BJ (cell line): ENCODE results near the gene HJV. TPM values are rescaled to one million over a fixed set of nuclear protein-coding genes. Genes with fewer than 3 reads are reported as not detected.

Source experiments
- CTCF ChIA-PET: fragments of 350-600 bp; formaldehyde crosslinking; extraction: SDS; loops from one replicate; lab custom pipeline; 2021; ENCODE audit warnings: antibody characterized with exemption, inconsistent platforms; lab: Yijun Ruan, JAX
- POLR2A ChIA-PET: fragments of 300-600 bp; sonication (Branson Sonifier 250); formaldehyde crosslinking; extraction: SDS; loops from one replicate; lab custom pipeline; 2021; ENCODE audit warnings: antibody characterized with exemption; lab: Charles Lee
- DNase-seq: peaks from one replicate; pipeline ENCODE4 v3.0.0-alpha.2; 2011; ENCODE audit warnings: low read depth
- H3K27me3 ChIP-seq: 2 replicates; pipeline ENCODE4 v1.6.0; 2011; ENCODE audit warnings: low read length; ENCODE audit not compliant: control insufficient read depth, insufficient read depth
- H3K36me3 ChIP-seq: 2 replicates; pipeline ENCODE4 v1.5.1; 2011; ENCODE audit warnings: low read length; ENCODE audit not compliant: control insufficient read depth, insufficient read depth
- H3K4me3 ChIP-seq: 2 replicates; pipeline ENCODE4 v1.5.1; 2011; ENCODE audit warnings: low read depth, mild to moderate bottlenecking, control low read depth, low read length
- polyA plus RNA-seq: library from polyadenylated mRNA; depleted of rRNA; stranded (reverse); fragments of >200 nt; gene quantifications from 2 replicates; pipeline ENCODE4 v1.2.3, GENCODE V29; 2011
- TF ChIP-seq, protein P1 (sequence below): IDR thresholded peaks from 2 replicates; pipeline ENCODE4 v1.5.1; 2011; ENCODE audit warnings: low read depth, mild to moderate bottlenecking, control low read depth, inconsistent platforms, low read length, moderate library complexity; ENCODE audit not compliant: insufficient read depth

Gene HJV
- polyA plus RNA-seq, 1 experiment: not detected

DNA sequence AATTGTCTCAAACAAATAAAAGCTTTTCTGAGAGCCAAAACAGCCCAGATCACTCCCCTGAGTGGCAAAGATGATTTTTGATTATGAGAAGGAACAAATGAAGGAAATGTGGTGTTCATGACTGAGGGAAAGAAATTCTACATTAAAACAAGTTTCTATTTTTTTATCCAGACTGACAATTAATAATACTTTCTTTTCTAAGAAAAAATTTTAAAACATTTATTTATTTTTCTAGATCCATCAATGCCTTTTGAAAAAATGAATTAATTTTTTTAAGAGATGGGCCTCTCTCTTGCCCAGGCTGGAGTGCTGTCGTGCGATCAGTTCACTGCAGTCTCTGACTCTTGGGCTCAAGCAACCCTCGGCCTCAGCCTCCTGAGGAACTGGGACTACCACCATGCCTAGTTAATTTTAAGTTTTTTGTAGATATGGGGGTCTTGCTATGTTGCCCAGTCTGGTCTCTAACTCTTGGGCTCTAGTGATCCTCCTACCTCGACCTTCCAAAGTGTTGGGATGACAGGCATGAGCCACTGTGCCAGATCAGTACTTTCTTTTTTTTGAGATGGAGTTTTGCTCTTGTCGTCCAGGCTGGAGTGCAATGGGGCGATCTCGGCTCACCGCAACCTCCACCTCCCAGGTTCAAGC is 13.9 kb downstream of the HJV start:
- TF ChIP-seq, protein P1, sequence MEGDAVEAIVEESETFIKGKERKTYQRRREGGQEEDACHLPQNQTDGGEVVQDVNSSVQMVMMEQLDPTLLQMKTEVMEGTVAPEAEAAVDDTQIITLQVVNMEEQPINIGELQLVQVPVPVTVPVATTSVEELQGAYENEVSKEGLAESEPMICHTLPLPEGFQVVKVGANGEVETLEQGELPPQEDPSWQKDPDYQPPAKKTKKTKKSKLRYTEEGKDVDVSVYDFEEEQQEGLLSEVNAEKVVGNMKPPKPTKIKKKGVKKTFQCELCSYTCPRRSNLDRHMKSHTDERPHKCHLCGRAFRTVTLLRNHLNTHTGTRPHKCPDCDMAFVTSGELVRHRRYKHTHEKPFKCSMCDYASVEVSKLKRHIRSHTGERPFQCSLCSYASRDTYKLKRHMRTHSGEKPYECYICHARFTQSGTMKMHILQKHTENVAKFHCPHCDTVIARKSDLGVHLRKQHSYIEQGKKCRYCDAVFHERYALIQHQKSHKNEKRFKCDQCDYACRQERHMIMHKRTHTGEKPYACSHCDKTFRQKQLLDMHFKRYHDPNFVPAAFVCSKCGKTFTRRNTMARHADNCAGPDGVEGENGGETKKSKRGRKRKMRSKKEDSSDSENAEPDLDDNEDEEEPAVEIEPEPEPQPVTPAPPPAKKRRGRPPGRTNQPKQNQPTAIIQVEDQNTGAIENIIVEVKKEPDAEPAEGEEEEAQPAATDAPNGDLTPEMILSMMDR: no peak

GRCh38 chr1:146001709-146002108 is 19.8 kb downstream of the HJV start:
- H3K36me3 ChIP-seq: no peaks in the 10 kb centered on the region
- POLR2A ChIA-PET: interaction anchor here (0.6 kb wide), 1 partner anchor 29 kb away, joined by 3 read pairs; no protein-coding TSS in a partner anchor
- TF ChIP-seq, protein P1: no peak
- H3K4me3 ChIP-seq: no peak overlapping the region
- no peaks in the 10 kb centered on the region for H3K27me3 ChIP-seq
- no peak for DNase-seq
- CTCF ChIA-PET: interaction anchor here (0.9 to 3.1 kb wide), 3 partner anchors 8 to 26 kb away, joined by 3 to 18 read pairs (median 6); no protein-coding TSS in a partner anchor

More for the DNA sequence above, 13.9 kb downstream of the HJV start:
- ChIA-PET POLR2A (interaction anchor here (1.0 kb wide), 1 partner anchor 28 kb away, joined by 3 read pairs; no protein-coding TSS in a partner anchor), CTCF (interaction anchor here (0.6 to 9.8 kb wide), 15 partner anchors 9 to 163 kb away, joined by 3 to 171 read pairs (median 5); partner anchors contain the start of genes ANKRD34A, ANKRD35, HJV and NUDT17)
- no peak overlapping the region for H3K4me3 ChIP-seq
- DNase-seq: no peak
- no peaks in the 10 kb centered on the region for H3K27me3 ChIP-seq
- no peaks in the 10 kb centered on the region for H3K36me3 ChIP-seq

DNA sequence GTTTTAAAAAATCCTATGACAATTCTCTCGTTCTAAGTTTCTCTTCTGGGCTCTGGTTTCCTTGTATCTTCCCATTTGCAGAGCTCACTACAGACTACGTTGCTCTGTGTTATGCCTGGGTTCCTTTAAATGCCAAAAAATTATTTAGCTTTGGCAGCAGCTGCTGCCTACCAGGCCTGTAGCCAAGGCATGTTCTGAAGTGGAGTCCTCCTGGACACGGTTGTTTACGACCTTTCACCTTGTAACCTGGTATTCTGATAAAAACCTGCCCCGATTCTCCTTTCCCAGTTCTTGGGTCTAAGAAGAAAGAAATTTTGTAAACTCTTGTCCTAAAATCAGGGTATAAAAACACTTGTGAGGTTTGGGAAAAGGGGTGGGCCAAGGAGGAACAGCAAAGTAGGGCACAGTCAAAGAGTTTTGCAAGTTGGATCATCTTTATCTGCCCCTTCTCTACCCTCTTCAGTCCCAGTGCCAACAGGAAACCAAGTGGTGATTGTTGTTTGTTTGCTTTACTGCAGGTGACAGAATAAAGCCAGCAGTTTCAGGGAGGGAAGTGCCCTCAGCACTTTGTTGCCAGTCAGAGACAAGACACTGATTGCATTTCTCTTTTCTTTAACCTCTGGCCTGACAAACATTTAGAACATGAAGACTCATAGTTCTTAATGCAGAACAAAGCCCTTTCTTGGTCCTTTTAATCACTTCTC is 22.1 kb downstream of the HJV start:
- Histone ChIP-seq H3K27me3 (no peaks in the 10 kb centered on the region), H3K4me3 (no peak overlapping the region), H3K36me3 (peaks cover 2% of the 10 kb centered on the region)
- POLR2A ChIA-PET: no interaction called here
- CTCF ChIA-PET: interaction anchor here (2.6 kb wide), 1 partner anchor 7 kb away, joined by 14 read pairs; no protein-coding TSS in a partner anchor
- TF ChIP-seq, protein P1: no peak
- no peak for DNase-seq

DNA sequence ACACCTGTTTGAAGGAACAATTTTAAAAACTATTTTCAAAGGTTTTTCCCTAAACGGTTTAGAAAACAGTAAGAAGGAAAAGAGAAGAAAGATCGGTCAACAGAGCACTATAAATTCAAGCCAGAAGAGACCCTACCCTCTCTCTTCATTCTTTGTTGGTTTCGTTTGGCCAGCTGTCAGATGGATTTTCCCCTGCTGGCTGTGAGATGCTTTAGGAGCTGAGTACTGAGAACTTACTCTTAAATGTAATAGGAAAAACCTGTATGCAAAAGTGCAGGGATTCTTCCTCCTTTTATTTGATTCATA is 23.9 kb downstream of the HJV start:
- Histone ChIP-seq H3K4me3 (no peak overlapping the region), H3K27me3 (no peaks in the 10 kb centered on the region), H3K36me3 (peaks cover 18% of the 10 kb centered on the region)
- TF ChIP-seq, protein P1: no peak
- CTCF ChIA-PET: interaction anchor here (0.9 to 12.4 kb wide), 3 partner anchors 9 to 20 kb away, joined by 5 to 117 read pairs (median 14); no protein-coding TSS in a partner anchor
- no peak for DNase-seq
- POLR2A ChIA-PET: interaction anchor here (1.0 kb wide), 1 partner anchor 18 kb away, joined by 3 read pairs; no protein-coding TSS in a partner anchor
